Body of pancreas (tissue), 4 donors: Measurements from ENCODE around the gene CDKAL1. TPM values are rescaled to one million over a fixed set of nuclear protein-coding genes. Genes with fewer than 3 reads are reported as not detected.

Experiments
- ATAC-seq: fragments of 150-250 bp; one replicate; pipeline ENCODE4 v1.9.1; 2016
- DNase-seq, 4 donors: peaks; one replicate each; pipeline ENCODE4 v3.0.0-alpha.2; 2019
- H3K27ac ChIP-seq, 4 donors: fragments of 200-600 bp; sonication (generic); 1 replicate in 3 of 4; 2 replicates in 1 of 4; pipeline versions ENCODE4 v1.5.1 to v1.6.1; 2016 to 2019; ENCODE audit warnings: mild to moderate bottlenecking in 1 of 4, mixed read lengths in 1 of 4, moderate library complexity in 1 of 4
- H3K27me3 ChIP-seq, 2 donors: fragments of 200-600 bp; sonication (generic); one replicate each; pipeline ENCODE4 v1.6.0; 2016; ENCODE audit warnings: mild to moderate bottlenecking in 1 of 2
- H3K36me3 ChIP-seq, 2 donors: fragments of 200-600 bp; sonication (generic); replicated peaks in 1 of 2; 2 replicates each; pipeline ENCODE4 v1.5.1; 2016; ENCODE audit warnings: low read depth in 2 of 2; ENCODE audit not compliant: insufficient read depth in 1 of 2
- H3K4me1 ChIP-seq: fragments of 200-600 bp; sonication (generic); one replicate; pipeline ENCODE4 v1.6.0; 2016
- H3K4me3 ChIP-seq, 2 donors: fragments of 200-600 bp; sonication (generic); 1 replicate in 1 of 2; 2 replicates in 1 of 2; pipeline ENCODE4 v1.5.1; 2016 to 2019
- H3K9me3 ChIP-seq, 3 donors: fragments of 200-600 bp; sonication (generic); 1 replicate in 2 of 3; 2 replicates in 1 of 3; pipeline ENCODE4 v1.5.1; 2016
- CTCF ChIP-seq, 7 experiments: fragments of 450-650 bp in 4 of 7; fragments of 200-600 bp in 3 of 7; sonication (generic) in 3 of 7; IDR thresholded peaks; one replicate each; pipeline ENCODE4 v1.5.1; 2016 to 2019; ENCODE audit warnings: antibody characterized with exemption in 7 of 7
- POLR2A ChIP-seq, 3 donors: fragments of 450-650 bp; IDR thresholded peaks; one replicate each; pipeline ENCODE4 v1.6.1; 2016; ENCODE audit warnings: antibody characterized with exemption in 3 of 3, mild to moderate bottlenecking in 2 of 3
- WGBS, 2 donors: methylation state at CpG; one replicate each; pipeline ENCODE4 v1.1.5; 2017; 5-methylcytosine and 5-hydroxymethylcytosine counted together
- intact Hi-C: fragments of 100-400 bp; cut with DNase I; formaldehyde crosslinking; loops from one replicate; pipeline ENCODE4 v1.15.1; 2023
- total RNA-seq, 2 donors: library from RNA; depleted of rRNA; stranded (reverse); fragments of >200 nt; gene quantifications; one replicate each; pipeline ENCODE4 v1.1.0, GENCODE V29; 2016

Gene CDKAL1
- total RNA-seq, 2 donors from 2014 or later = 16.3 to 18.1 TPM

GRCh38 chr6:21101694-21102093 lies 567.4 kb downstream of the CDKAL1 start:
- DNase-seq = no peak
- H3K9me3 ChIP-seq = no peaks in the 10 kb centered on the region
- no peaks in the 10 kb centered on the region for H3K36me3 ChIP-seq
- no peak for ATAC-seq
- H3K4me1 ChIP-seq = peaks cover 19% of the 10 kb centered on the region
- TF ChIP-seq POLR2A (IDR thresholded peaks at IDR 0.05) (no peak), CTCF (IDR thresholded peaks at IDR 0.05) (no peak)
- 94 to 100% methylated on average over 1 of the region's 1 CpG for WGBS, 2 donors
- no peaks in the 10 kb centered on the region for H3K27me3 ChIP-seq
- intact Hi-C loops = no loop called here
- no peak overlapping the region for H3K4me3 ChIP-seq
- no peak overlapping the region for H3K27ac ChIP-seq

GRCh38 chr6:21102201-21102600 lies 567.9 kb downstream of the CDKAL1 start:
- intact Hi-C loops = no loop called here
- no peak for DNase-seq
- no peaks in the 10 kb centered on the region for H3K27me3 ChIP-seq
- no peak overlapping the region for H3K4me3 ChIP-seq
- ATAC-seq = no peak
- whole genome bisulfite sequencing, 2 donors = 72 to 77% methylated on average over 7 of the region's 7 CpGs
- no peaks in the 10 kb centered on the region for H3K36me3 ChIP-seq
- no peak overlapping the region for H3K27ac ChIP-seq
- H3K4me1 ChIP-seq = peaks cover 19% of the 10 kb centered on the region
- no peaks in the 10 kb centered on the region for H3K9me3 ChIP-seq
- no peak for TF ChIP-seq POLR2A (IDR thresholded peaks at IDR 0.05)
- TF ChIP-seq CTCF (IDR thresholded peaks at IDR 0.05) = no peak

GRCh38 chr6:21102624-21103023 lies 568.4 kb downstream of the CDKAL1 start:
- Histone ChIP-seq H3K27ac (no peak overlapping the region), H3K27me3 (no peaks in the 10 kb centered on the region), H3K9me3 (no peaks in the 10 kb centered on the region), H3K4me1 (peaks cover 19% of the 10 kb centered on the region), H3K36me3 (no peaks in the 10 kb centered on the region), H3K4me3 (no peak overlapping the region)
- no peak for TF ChIP-seq POLR2A (IDR thresholded peaks at IDR 0.05)
- TF ChIP-seq CTCF (IDR thresholded peaks at IDR 0.05) = no peak
- DNase-seq (peak in 3 of 4 donors; percentile 10 to 31 (median 12)), ATAC-seq (no peak)
- intact Hi-C loops = no loop called here
- 62 to 64% methylated on average over 7 of the region's 7 CpGs for WGBS, 2 donors

- DNase-seq (no peak), ATAC-seq (peak; percentile 67)
- no peak for TF ChIP-seq CTCF (IDR thresholded peaks at IDR 0.05)
- no peak for TF ChIP-seq POLR2A (IDR thresholded peaks at IDR 0.05)
- Histone ChIP-seq H3K4me1 (peaks cover 19% of the 10 kb centered on the region), H3K36me3 (no peaks in the 10 kb centered on the region), H3K27ac (peak overlapping the region; percentile 25 to 61 (median 43)), H3K4me3 (no peak overlapping the region), H3K27me3 (no peaks in the 10 kb centered on the region), H3K9me3 (no peaks in the 10 kb centered on the region)
- intact Hi-C loops = no loop called here
- 27 to 29% methylated on average over 4 of the region's 4 CpGs for WGBS, 2 donors
Observed at GRCh38 chr6:21103626-21104224, 569.5 kb downstream of the CDKAL1 start.

GRCh38 chr6:21104288-21104687 lies 570.0 kb downstream of the CDKAL1 start:
- intact Hi-C loops = no loop called here
- Histone ChIP-seq H3K27me3 (no peaks in the 10 kb centered on the region), H3K9me3 (no peaks in the 10 kb centered on the region), H3K27ac (peak overlapping the region; percentile 11 to 61 (median 42)), H3K36me3 (no peaks in the 10 kb centered on the region), H3K4me3 (no peak overlapping the region), H3K4me1 (peaks cover 19% of the 10 kb centered on the region)
- WGBS, 2 donors = 89 to 98% methylated on average over 2 of the region's 2 CpGs
- ATAC-seq = no peak
- no peak for TF ChIP-seq POLR2A (IDR thresholded peaks at IDR 0.05)
- no peak for TF ChIP-seq CTCF (IDR thresholded peaks at IDR 0.05)
- no peak for DNase-seq
